SH-SY5Y (cell line): ENCODE data around the gene ZSCAN25.

Experiments used
- GATA2 ChIP-seq: IDR thresholded peaks from 2 replicates; pipeline ENCODE4 v1.6.1; 2011; ENCODE audit warnings: mild to moderate bottlenecking, low read depth, low read length
- GATA3 ChIP-seq: IDR thresholded peaks from 2 replicates; pipeline ENCODE4 v1.6.1; 2011; ENCODE audit warnings: low read depth, mild to moderate bottlenecking, low read length, moderate library complexity

- no peak for TF ChIP-seq GATA2
- TF ChIP-seq GATA3: no peak
These were observed 4.5 kb downstream of the ZSCAN25 start for GRCh38 chr7:99621271-99621670.
